ENCODE results near the gene ADAP1.

Gene ADAP1

GRCh38 chr7:922334-923107 is 32.0 kb downstream of the ADAP1 start:
- DNase-seq = no peak

DNA sequence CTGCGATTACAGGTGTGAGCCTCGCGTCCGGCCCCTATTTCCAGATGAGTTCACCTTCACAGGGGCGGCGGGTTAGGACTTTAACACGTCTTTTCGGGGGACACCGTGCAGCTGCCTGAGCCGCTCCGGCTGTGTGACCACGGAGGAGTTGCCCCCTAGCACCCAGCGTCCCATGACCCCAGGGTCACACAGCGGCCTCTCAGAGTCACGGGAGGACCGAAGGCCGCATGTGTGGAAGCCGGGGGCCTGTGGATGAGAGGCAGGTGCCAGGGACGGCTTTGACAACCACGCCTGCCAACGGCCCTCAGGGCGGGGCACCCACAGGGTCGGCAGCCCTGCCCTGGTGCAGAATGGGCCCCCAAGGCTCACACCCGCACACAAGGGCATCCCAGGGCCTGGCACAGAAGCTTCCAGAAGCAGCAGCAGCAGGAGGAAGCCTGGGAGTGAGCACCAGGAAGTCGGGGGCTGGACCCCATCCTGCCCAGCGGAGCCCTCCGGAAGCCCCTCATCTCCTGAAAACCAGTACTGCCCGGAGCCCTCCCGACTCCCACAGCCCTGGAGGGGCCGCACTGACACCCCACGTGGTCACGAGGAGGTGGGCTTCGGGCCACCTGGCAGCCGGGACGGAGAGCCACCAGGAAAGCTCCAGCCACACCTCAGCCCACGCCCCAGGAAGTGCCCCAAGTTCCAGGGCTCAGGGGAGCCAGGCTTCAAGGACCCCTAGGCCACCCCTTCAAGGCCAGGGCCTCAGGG is 32.7 kb downstream of the ADAP1 start:
- no peak for DNase-seq

DNA sequence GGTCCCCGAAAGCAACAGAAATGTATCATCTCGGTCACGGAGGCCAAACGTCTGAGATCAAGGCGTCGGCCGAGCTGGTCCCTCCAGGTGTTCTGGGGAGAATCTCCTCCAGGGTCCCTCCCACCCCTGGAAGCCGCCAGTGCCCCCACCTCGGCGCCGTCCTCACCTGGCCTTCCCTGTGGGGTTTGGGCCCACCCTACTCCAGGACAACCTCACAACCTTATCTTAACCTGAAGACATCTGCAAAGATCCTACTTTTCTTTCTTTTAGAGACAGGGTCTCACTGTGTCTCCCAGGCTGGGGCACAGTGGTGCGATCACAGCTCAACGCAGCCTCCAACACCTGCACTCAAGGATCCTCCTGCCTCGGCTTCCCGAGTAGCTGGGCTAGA is 33.4 kb downstream of the ADAP1 start:
- no peak for DNase-seq

DNA sequence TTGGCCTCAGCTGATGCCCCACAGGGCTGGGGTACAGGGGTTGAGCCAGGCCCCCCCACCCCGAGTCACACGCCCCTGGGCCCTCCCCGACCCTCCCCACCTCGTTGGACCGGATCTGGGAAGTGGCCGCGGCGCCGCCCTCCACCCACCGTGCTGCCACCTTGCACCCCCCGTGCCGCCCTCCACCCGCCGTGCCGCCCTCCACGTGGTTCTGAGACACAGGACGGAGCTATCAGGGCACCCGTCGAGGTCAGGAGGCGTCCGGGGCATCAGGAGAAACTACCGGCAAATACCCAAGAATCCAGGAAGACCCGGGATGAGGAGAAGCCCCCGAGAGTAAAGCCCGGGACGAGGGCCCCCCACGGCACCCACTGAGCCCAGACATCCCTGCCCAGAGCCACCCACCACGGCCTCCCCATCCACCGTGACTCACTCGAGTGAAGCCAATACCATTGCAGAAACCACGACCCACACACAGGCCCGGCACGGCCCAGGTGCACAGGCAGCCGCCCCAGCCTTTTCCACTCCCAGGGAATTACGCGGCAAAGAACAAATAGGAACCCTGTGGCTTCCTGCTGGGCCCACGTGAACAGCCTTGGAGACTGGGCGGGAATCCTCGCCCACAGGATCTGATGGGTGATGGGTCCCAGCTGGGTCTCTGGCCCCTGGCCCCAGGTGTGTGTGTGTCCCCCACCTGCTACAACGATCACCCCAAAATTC is 34.0 kb downstream of the ADAP1 start:
- DNase-seq = no peak

GRCh38 chr7:919924-920341 is 34.5 kb downstream of the ADAP1 start:
- DNase-seq = no peak

GRCh38 chr7:919114-919442 is 35.4 kb downstream of the ADAP1 start:
- DNase-seq = no peak

DNA sequence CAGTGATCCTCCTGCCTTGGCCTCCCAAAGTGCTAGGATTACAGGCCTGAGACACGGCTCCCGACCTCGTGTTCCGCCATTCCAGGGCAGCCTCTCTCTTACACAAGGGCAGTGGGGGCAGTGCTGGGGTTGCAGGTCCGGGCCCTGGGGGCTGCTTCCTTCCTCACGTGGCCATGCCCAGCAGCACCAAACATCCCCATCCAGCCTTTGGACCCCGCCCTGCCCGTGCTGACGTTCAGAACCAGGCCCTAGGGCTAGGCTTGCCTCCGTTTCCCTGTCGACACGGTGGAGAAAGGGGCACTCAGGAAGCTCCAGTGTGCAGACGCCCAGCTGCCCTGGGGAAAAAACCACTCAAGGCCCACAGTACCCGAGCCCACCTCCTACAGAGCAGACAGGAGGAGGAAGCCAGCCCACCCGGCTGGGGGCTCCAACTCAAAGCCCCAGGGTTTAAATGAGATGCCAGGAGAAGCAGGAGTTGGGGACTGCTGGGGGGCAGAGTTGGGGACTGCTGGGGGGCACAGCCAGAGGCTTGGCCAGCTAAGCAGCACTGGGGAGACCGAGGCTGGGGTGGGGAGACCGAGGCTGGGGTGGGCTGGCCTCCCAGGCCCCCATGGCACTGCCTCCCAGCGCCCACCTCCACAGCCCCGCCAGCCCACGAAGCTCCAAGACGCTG is 35.9 kb downstream of the ADAP1 start:
- DNase-seq = no peak

- DNase-seq = no peak
Observed at GRCh38 chr7:918118-918425, 36.4 kb downstream of the ADAP1 start.

DNA sequence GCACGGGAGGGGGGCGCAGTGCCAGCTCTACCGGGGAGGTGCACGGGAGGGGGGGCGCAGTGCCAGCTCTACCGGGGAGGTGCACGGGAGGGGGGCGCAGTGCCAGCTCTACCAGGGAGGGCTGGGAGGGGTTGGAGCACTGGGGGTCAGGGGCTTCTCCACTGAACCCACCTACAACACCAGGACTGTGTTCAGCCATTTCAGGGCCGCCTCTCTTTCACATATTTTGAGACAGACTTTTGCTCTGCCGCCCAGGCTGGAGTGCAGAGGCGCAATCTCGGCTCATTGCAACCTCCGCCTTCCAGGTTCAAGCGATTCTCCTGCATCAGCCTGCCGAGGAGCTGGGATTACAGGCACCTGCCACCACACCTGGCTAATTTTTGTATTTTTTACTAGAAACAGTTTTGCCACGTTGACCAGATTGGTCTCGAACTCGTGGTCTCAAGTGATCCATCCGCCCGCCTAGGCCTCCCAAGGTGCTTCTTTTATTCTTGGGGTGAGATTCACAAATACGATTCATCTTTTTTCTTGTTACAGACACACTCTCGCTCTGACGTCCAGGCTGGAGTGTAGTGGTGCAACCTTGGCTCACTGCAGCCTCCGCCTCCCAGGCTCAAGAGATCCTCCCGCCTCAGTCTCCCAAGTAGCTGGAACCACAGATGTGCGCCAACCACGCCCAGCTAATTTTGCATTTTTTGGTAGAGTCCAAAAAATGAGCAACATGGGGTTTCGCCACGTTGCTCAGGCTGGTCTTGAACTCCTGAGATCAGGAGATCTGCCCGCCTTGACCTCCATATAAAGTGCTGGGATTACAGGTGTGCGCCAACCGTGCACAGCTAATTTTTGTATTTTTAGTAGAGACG is 37.0 kb downstream of the ADAP1 start:
- DNase-seq = no peak

DNA sequence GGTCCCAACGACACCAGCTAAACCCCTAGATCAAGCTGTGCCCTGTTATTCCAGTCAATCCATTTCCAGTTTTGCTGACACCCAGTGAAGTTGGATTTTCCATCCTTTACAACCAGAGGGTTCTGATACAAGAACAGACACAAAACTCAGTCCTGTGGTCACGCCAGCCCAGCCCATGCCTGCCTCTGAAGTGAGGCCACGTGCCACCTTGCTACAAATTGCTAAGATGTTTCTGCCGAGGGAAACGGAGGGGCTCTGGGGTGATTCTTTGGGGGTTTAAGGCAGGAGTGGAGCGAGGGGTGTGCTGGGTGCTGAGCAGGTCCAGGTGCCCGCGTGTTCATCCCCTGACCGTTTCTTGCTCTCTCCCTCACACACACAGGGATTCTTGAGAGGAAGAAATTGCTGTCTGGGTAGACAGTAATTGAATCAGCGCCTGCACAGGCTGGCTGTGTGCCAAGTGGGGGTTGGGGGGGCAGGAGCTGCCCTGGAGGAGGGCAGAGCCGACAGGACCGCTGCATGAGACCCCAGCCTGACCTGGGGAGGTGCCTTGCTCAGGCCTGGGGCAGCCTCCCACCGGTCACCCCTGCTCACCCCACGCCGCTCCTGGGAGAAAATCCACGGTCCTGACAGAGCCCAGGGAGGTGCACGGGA is 38.1 kb downstream of the ADAP1 start:
- no peak for DNase-seq

GRCh38 chr7:915291-916218 is 38.9 kb downstream of the ADAP1 start:
- no peak for DNase-seq

- no peak for DNase-seq
Observed at GRCh38 chr7:914521-915194, 39.8 kb downstream of the ADAP1 start.

DNA sequence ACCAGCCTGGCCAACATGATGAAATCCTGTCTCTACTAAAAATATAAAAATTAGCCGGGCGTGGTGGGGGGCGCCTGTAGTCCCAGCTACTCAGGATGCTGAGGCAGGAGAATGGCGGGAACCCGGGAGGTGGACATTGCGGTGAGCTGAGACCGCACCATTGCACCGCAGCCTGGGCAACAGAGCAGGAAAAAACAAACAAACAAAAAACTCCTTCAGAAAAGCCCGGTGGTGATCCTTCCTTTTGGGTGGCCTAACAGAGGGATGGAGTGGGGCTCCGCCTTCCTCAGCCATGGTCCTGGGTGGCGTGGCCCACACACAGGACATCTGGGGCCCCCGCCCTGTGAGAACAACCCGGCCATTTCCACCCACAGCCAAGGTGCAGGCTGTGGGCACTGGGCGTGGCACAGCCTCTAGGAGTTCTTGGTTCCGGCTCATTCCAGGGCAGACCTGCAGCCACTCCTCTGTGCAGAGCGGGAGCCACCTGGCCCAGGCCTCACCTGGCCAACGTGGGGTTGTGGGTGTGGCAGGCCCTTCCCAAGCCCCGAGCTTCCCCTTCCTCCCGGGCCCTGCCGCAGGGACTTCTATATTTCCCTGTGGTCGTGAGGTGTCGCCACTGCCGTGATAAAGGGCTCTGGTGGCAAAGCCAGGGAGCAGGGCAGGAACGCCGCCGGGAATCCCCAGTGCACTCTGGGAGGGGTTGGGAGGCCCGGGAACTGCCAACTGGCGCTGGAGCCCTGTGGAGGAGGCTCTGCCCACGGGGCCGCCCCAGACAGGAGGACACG is 40.6 kb downstream of the ADAP1 start:
- DNase-seq = no peak

DNA sequence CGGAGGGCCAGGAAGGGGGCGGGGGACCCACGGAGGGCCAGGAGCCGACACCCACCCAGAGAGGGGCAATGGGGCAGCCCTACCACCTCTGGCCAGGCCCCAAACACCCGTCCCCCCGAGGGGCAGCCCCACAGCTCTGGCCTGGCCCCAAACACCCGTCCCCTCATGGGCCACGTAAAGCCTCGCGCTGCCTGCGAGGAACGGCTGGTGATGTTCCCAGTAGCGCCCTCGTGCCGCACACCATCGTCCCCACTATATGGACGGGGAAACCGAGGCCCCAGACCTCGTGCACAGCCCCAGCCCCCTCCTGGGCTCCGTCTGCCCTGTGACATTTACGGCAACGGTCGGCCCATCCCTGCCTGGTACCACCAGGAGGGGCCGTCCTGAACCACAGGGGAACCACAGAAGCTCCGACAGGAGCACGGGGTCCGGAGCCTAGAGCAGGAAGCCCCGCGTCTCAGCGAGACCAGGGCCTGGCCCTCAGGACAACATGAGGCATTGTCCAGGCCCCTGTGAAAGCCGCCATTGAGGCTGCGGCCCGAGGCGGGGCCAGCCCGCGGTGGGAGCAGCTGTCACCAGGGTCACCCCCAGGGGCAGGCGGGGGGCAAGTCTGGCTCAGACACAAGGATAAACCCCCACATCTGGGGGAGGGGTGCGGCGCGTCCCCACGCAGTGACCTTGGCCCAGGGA is 42.5 kb downstream of the ADAP1 start:
- DNase-seq = no peak

GRCh38 chr7:910931-911431 is 43.5 kb downstream of the ADAP1 start:
- DNase-seq = no peak

DNA sequence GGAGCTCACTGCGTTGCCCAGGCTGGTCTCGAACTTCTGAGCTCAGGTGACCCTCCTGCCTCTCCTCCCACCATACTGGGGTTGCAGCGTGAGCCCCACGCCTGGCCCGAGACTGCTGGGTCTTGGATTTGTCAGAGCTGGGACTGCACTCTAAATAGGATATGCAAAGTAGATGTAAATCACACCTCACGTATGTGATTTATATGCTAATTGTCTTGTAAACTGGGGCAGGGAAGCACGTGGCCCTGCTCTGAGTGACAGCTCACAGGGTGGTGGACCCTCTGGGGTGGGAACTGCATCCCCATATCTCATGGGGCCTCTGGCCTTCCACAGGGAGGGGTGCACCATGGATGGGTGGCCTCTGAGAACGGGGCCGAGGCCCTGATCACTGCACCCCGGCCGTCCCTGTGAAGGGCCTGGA is 44.0 kb downstream of the ADAP1 start:
- DNase-seq = no peak

GRCh38 chr7:909358-910329 is 44.8 kb downstream of the ADAP1 start:
- peak; percentile 94 to 98 (median 96) for DNase-seq

All from suppressor macrophage (primary cell).